ENCODE data around the gene RPS19BP1. TPM values are rescaled to one million over a fixed set of nuclear protein-coding genes. Genes with fewer than 3 reads are reported as not detected.
A peak's percentile ranks its signal among the peaks of the same experiment; 100 is the strongest.

RPS19BP1 gene, protein sequence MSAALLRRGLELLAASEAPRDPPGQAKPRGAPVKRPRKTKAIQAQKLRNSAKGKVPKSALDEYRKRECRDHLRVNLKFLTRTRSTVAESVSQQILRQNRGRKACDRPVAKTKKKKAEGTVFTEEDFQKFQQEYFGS
- total RNA-seq, result 34.8 TPM

- peak; percentile 100 for DNase-seq
Observed at GRCh38 chr22:39532215-39533073, at the start of gene RPS19BP1. Gene RPS19BP1, minus strand, starts transcription at chr22:39532748. Its CDS starts 10 bp downstream, at chr22:39532738.

GRCh38 chr22:39581303-39581702, 48.8 kb upstream of the RPS19BP1 start:
- DNase-seq, result no peak

DNA sequence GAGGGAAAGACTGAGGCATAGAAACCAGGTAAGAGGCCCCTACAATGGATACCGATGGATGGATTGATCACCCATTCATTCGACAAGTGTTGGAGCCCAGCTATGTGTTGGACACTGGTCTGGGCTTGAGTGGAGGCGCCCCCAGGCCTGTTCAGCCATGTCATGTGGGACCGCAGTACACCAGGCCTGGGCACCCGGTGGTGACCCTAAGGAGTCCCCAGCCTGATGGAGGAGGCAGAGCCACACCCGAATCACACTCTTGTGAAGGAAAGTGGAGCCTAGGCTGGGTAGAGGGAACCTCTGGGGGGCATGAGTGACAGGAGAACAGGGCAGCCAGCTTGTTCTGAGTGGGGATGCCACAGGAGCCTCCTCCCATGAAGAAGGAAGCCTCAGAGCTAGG, 48.2 kb upstream of the RPS19BP1 start:
- DNase-seq, result no peak

- DNase-seq, result peak; percentile 53
Observed at GRCh38 chr22:39580006-39580441, 47.5 kb upstream of the RPS19BP1 start.

- DNase-seq, result no peak
Observed at GRCh38 chr22:39577900-39578299, 45.4 kb upstream of the RPS19BP1 start.

DNA sequence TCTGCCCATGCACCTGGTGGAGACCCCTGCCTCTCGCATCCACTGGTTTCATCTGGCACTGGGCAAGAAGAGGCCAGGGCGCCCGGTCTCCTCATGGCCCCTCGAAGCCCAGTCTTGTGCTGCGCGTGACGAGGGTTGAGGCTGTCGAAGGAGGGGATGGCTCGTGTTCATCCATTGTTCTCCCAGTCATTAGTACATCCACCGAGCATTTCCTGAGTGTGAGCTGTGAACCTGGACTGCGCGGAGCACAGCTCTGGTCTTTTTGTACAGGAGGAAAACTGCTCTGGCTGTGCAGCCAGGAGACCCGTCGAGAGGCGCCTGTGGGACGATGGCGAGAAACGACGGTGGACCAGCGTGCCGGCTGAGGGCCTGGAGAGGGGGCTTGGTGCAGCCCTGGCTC, 44.8 kb upstream of the RPS19BP1 start:
- no peak for DNase-seq

DNA sequence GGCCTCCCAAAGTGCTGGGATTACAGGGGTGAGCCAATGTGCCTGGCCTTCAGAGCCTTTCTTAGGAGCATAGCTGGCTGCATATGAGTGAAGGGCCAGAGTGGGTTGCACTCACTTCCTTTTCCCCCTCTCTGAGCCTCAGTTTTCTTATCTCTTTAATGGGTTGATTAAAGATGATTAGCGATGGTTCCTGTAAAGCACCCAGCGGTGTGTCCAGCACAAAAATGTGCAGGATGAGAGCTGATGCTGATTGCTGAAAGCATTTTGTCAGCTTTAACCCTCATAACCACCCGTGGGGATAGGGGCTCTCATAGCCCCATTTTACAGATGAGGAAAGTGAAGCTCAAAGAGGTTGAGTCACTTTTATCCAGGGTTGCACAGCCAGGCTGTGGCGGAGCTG, 43.5 kb upstream of the RPS19BP1 start:
- no peak for DNase-seq

DNA sequence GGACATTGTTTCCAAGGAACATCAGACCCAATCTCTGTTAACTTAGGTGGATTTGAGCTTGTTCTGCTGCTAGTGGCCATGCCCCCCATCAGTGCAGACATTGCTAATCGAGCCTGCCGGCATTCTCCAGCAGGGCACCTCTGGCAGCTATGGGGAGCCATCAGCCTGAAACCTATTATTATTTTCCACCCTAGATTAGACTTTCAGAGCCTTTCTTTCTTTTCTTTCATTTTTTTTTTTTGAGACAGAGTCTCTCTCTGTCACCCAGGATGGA, 42.9 kb upstream of the RPS19BP1 start:
- DNase-seq, result no peak

GRCh38 chr22:39574779-39575551, 42.4 kb upstream of the RPS19BP1 start:
- no peak for DNase-seq

DNA sequence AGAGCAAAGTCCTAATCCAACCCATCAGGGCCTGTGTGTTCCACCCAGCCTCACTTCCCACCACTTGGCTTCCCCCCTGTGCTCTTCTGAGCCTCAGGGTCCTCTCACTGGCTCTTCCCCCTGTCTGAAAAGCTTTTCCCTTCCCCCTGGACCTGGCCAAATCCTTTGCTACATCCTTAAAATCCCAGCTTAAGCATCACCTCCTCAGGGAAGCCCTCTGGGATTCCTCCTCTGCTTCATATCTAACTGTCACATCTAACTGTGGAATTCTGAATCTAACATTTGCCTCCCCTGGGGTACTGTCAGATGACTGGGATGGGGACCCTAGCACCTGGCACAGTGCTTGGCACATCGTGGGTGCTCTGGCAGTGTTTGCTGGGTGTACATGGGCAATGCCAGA, 39.0 kb upstream of the RPS19BP1 start:
- DNase-seq, result no peak

GRCh38 chr22:39570665-39571064, 38.1 kb upstream of the RPS19BP1 start, which contains the start of gene CACNA1I:
Gene CACNA1I, plus strand, starts transcription at chr22:39570753. Its CDS starts 0 bp downstream, at chr22:39570753.
- no peak for DNase-seq

- DNase-seq, result no peak
Observed at GRCh38 chr22:39570226-39570625, 37.7 kb upstream of the RPS19BP1 start.

GRCh38 chr22:39569066-39569465, 36.5 kb upstream of the RPS19BP1 start:
- no peak for DNase-seq

- no peak for DNase-seq
Observed at GRCh38 chr22:39568278-39568981, 35.9 kb upstream of the RPS19BP1 start.

DNA sequence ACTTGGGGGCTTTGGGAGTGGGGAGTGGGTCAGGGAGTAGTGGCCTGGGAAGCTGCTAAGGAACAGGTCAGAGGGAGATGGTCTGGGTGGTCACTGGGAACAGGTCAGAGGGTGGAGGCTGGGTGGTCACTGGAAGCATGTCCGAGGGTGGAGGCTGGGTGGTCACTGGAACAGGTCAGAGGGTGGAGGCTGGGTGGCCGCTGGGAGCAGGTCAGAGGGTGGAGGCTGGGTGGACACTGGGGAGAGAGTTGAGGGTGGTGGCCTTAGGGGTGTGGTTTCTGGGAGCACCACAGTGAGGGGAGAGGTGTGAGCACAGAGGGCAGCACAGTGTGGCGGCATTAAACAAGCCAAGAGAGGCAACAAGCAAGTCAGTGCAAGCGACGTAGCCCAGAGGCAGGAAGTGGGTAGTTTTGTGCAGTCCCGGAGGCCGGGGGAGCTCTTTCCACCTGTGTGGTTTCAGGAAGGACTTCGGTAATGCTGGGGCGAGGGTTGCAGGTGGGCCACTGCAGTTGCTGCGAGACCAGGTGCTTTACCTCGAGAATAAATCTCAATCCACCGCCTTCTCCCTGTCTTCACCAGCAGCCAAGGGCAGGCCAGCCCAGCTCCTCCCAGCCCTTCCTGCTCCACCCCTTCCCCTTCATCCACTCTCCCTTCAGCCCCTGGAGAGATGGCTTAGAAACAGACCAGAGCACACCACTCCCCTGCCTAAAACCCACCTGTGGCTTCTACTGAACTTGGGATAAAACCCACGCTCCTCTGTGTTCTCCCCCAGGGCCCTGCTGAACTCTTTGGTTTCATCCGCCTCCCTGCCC, 34.8 kb upstream of the RPS19BP1 start:
- DNase-seq, result no peak

DNA sequence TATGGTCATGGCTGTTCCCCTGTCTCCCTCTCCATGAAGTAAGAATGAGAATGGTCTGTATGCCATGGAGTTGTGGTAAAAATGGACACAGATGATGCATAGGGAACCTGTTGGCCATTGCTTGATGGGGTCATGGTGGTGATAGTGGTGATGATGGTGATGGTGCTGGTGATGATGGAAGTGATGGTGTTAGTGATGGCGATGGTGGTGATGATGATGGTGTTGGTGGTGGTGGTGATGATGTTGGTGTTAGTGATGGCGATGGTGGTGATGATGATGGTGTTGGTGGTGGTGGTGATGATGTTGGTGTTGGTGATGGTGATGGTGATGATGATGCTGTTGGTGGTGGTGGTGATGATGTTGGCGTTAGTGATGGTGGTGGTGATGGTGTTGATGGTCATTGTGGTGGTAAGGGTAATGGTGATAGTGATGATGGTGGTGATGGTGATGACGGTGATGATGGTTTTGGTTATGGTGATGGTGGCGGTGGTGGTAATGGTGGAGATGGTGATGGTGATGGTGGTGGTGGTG, 32.9 kb upstream of the RPS19BP1 start:
- no peak for DNase-seq

DNA sequence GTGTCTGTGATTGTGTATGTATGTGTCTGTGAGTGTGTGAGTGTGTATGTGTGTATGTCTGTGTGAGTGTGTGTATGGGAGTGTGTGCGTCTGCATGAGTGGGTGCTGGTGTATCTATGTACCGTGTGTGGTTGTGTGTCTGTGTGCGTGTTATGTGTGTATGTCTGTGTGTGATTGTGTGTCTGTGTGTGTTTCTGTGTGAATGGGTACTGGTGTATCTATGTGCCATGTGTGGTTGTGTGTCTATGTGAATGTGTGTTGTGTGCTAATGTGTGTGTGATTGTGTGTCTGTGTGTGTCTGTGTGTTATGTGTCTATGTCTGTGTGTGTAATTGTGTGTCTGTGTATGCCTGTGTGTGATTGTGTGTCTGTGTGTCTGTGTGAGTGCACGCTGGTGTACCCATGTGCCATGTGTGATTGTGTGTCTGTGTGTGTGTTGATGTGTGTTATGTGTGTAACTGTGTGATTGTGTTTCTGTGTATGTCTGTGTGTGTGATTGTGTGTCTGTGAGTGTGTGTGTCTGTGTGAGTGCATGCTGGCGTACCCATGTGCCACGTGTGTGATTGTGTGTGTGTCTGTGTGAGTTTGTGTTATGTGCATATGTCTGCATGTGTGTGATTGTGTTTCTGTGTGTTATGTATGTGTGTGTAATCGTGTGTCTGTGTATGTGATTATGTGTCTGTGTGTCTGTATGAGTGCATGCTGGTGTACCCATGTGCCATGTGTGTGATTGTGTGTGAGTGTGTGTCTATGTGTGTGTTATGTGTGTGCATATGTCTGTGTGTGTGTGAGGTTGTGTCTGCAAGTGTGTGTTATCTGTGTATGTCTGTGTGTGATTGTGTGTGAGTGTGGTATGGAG, 31.3 kb upstream of the RPS19BP1 start:
- DNase-seq, result no peak

DNA sequence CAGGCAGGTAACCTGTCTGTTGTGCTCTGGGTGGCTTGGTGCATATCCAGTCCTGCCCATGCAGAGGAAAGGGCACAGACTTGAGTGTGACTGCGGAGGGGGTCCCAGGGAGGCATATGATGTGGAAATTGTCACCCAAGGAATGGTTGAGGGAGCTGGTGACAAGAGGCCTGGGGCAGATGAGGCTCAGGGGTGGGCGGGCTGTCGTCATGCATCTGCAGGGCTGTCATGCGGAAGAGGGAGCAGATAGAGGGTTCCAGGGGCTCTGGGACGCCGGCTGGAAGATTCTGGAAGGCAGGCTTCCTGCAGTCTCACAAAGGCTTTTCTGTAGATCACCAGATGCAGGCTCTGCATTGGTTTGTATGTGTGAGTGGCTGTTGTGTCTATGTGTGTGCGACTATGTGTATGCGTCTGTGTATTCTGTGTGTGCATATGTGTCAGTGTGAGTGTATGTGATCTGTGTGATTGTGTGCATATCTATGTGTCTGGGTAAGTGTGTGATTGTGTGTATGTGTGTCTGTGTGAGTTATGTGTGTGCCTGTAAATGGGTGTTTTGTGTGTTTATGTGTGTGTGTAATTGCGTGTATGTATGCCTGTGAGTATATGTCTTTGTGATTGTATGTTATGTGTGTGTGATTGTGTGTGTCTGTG, 30.4 kb upstream of the RPS19BP1 start:
- no peak for DNase-seq

DNA sequence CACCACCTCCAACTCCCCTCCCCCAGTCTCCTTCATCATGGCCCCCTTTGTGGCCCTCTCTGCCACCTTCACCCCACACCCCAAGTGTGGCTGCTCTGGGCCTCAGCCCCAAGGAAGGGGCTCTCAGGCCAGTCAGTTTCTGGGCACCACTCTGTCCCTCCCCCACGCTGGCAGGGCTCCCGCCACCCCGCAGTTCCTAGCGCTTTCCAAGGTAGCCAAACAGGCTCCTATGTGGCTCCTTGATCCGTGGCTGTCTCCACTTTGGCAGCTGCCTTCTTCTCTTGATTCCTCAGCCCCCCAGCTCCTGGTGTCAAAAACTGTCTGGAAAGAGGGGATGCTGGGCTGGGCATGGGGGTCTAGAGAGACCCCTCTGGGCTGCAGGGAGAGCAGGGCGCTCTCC, 27.6 kb upstream of the RPS19BP1 start:
- no peak for DNase-seq

Data from tongue (tissue), 2 donors.